Suprapubic skin (tissue), 4 donors: Measurements from ENCODE around the gene OGFOD1. TPM values are rescaled to one million over a fixed set of nuclear protein-coding genes. Genes with fewer than 3 reads are reported as not detected.

Experiments used
- DNase-seq, 2 donors: peaks; one replicate each; pipeline ENCODE4 v3.0.0-alpha.2; 2019; ENCODE audit warnings: low spot score in 2 of 2
- H3K27ac ChIP-seq: fragments of 200-600 bp; sonication (generic); one replicate; pipeline ENCODE4 v1.5.1; 2019
- H3K27me3 ChIP-seq: fragments of 200-600 bp; sonication (generic); one replicate; pipeline ENCODE4 v1.5.1; 2019
- H3K36me3 ChIP-seq: fragments of 200-600 bp; sonication (generic); one replicate; pipeline ENCODE4 v1.5.1; 2019
- H3K4me1 ChIP-seq: fragments of 200-600 bp; sonication (generic); one replicate; pipeline ENCODE4 v1.5.1; 2019
- H3K4me3 ChIP-seq: fragments of 200-600 bp; sonication (generic); one replicate; pipeline ENCODE4 v1.5.1; 2019; ENCODE audit warnings: mild to moderate bottlenecking
- H3K9me3 ChIP-seq: fragments of 200-600 bp; sonication (generic); one replicate; pipeline ENCODE4 v1.5.1; 2019
- EP300 ChIP-seq: sonication (generic); formaldehyde crosslinking; IDR thresholded peaks from one replicate; pipeline ENCODE4 v1.6.1; 2017; ENCODE audit warnings: antibody characterized with exemption
- POLR2A ChIP-seq, 2 donors: fragments of 450-650 bp; IDR thresholded peaks; one replicate each; pipeline ENCODE4 v1.6.1; 2017; ENCODE audit warnings: antibody characterized with exemption in 2 of 2, mild to moderate bottlenecking in 2 of 2, moderate library complexity in 2 of 2
- POLR2AphosphoS5 ChIP-seq, 3 donors: sonication (generic); formaldehyde crosslinking; IDR thresholded peaks; one replicate each; pipeline ENCODE4 v1.6.1; 2017; ENCODE audit warnings: antibody characterized with exemption in 3 of 3
- WGBS: methylation state at CpG from one replicate; pipeline ENCODE4 v1.1.5; 2018; 5-methylcytosine and 5-hydroxymethylcytosine counted together
- total RNA-seq, 4 donors: library from RNA; depleted of rRNA; stranded (reverse); fragments of >200 nt; gene quantifications; one replicate each; pipeline ENCODE4 v1.1.0, GENCODE V29; 2016
- TF ChIP-seq, protein P1 (sequence below), 2 donors: fragments of 200-600 bp in 1 of 2; fragments of 450-650 bp in 1 of 2; sonication (generic) in 1 of 2; IDR thresholded peaks; one replicate each; pipeline ENCODE4 v1.5.1; 2016 to 2019; ENCODE audit warnings: antibody characterized with exemption in 2 of 2, mild to moderate bottlenecking in 1 of 2, moderate library complexity in 1 of 2

OGFOD1 gene
- total RNA-seq, 4 donors from 2014 or later, result 23.8 to 31.9 (median 25.8) TPM

- TF ChIP-seq EP300 (no peak), POLR2AphosphoS5 (IDR thresholded peaks at IDR 0.05) (no peak), POLR2A (IDR thresholded peaks at IDR 0.05) (no peak)
- TF ChIP-seq, protein P1, sequence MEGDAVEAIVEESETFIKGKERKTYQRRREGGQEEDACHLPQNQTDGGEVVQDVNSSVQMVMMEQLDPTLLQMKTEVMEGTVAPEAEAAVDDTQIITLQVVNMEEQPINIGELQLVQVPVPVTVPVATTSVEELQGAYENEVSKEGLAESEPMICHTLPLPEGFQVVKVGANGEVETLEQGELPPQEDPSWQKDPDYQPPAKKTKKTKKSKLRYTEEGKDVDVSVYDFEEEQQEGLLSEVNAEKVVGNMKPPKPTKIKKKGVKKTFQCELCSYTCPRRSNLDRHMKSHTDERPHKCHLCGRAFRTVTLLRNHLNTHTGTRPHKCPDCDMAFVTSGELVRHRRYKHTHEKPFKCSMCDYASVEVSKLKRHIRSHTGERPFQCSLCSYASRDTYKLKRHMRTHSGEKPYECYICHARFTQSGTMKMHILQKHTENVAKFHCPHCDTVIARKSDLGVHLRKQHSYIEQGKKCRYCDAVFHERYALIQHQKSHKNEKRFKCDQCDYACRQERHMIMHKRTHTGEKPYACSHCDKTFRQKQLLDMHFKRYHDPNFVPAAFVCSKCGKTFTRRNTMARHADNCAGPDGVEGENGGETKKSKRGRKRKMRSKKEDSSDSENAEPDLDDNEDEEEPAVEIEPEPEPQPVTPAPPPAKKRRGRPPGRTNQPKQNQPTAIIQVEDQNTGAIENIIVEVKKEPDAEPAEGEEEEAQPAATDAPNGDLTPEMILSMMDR (IDR thresholded peaks at IDR 0.05), result no peak
- no peak overlapping the region for H3K27ac ChIP-seq
- no peaks in the 10 kb centered on the region for H3K9me3 ChIP-seq
- H3K4me3 ChIP-seq, result no peak overlapping the region
- no peaks in the 10 kb centered on the region for H3K27me3 ChIP-seq
- peaks cover 9% of the 10 kb centered on the region for H3K4me1 ChIP-seq
- no peak for DNase-seq
- 55% methylated on average over 3 of the region's 3 CpGs for WGBS
- H3K36me3 ChIP-seq, result peaks cover 91% of the 10 kb centered on the region
These were observed 18.9 kb downstream of the OGFOD1 start for GRCh38 chr16:56470232-56470631.

GRCh38 chr16:56470666-56471065, 19.3 kb downstream of the OGFOD1 start:
- WGBS, result 90% methylated on average over 1 of the region's 1 CpG
- H3K36me3 ChIP-seq, result peaks cover 94% of the 10 kb centered on the region
- TF ChIP-seq POLR2AphosphoS5 (IDR thresholded peaks at IDR 0.05), result no peak
- TF ChIP-seq, protein P1 (IDR thresholded peaks at IDR 0.05), result no peak
- no peak for TF ChIP-seq POLR2A (IDR thresholded peaks at IDR 0.05)
- TF ChIP-seq EP300, result no peak
- no peak overlapping the region for H3K27ac ChIP-seq
- H3K4me3 ChIP-seq, result no peak overlapping the region
- no peak for DNase-seq
- H3K4me1 ChIP-seq, result peaks cover 9% of the 10 kb centered on the region
- H3K9me3 ChIP-seq, result no peaks in the 10 kb centered on the region
- H3K27me3 ChIP-seq, result no peaks in the 10 kb centered on the region

- no peak overlapping the region for H3K27ac ChIP-seq
- H3K4me1 ChIP-seq, result peaks cover 7% of the 10 kb centered on the region
- no peak for TF ChIP-seq EP300
- TF ChIP-seq, protein P1 (IDR thresholded peaks at IDR 0.05), result no peak
- no peak for TF ChIP-seq POLR2AphosphoS5 (IDR thresholded peaks at IDR 0.05)
- no peak for TF ChIP-seq POLR2A (IDR thresholded peaks at IDR 0.05)
- no peaks in the 10 kb centered on the region for H3K9me3 ChIP-seq
- no peak overlapping the region for H3K4me3 ChIP-seq
- H3K27me3 ChIP-seq, result no peaks in the 10 kb centered on the region
- no peak for DNase-seq
- 95% methylated on average over 2 of the region's 2 CpGs for WGBS
- H3K36me3 ChIP-seq, result peaks cover 91% of the 10 kb centered on the region
These were observed 23.8 kb downstream of the OGFOD1 start for GRCh38 chr16:56475201-56475600.

DNA sequence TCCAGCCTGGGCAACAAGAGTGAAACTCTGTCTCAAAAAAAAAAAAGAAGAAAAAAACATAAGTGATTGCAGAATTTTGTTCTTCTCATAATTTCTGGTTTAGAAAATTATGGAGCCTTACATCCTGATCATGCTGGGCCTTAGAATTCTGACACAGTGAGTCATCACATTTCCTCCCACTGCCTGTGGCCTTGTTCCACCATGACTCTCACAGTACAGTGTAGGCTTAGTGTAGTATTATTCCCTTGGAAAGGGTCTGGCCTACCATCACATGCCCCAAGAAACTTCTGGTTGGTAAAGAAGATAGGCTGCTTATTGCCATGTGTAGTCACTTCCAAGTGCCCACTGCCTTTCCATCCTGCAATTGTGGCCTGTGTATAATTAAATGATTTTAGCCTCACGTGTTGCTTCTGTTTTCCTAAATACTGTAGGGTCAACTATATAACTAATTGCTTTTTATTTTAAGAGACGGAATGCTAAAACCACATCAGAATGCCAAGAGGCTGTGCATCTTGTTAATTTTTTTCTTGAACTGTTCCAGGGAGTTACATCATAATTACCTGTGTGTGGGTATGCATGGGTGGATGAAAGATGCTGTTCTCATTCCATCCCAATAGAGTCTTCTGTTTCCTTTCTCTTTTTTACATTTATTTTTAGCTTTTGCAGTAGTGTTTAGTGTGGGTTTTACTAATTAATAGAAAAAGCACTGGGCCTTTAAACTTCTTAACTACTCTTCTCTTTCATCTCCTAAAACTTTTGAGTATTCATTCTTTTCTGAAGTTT, 25.9 kb downstream of the OGFOD1 start:
- WGBS, result 79% methylated on average over 2 of the region's 2 CpGs
- Histone ChIP-seq H3K27ac (no peak overlapping the region), H3K4me1 (peaks cover 2% of the 10 kb centered on the region), H3K27me3 (no peaks in the 10 kb centered on the region), H3K9me3 (no peaks in the 10 kb centered on the region), H3K36me3 (peaks cover 90% of the 10 kb centered on the region), H3K4me3 (no peak overlapping the region)
- no peak for DNase-seq
- TF ChIP-seq EP300, result no peak
- no peak for TF ChIP-seq POLR2AphosphoS5 (IDR thresholded peaks at IDR 0.05)
- TF ChIP-seq POLR2A (IDR thresholded peaks at IDR 0.05), result no peak
- TF ChIP-seq, protein P1 (IDR thresholded peaks at IDR 0.05), result no peak

DNA sequence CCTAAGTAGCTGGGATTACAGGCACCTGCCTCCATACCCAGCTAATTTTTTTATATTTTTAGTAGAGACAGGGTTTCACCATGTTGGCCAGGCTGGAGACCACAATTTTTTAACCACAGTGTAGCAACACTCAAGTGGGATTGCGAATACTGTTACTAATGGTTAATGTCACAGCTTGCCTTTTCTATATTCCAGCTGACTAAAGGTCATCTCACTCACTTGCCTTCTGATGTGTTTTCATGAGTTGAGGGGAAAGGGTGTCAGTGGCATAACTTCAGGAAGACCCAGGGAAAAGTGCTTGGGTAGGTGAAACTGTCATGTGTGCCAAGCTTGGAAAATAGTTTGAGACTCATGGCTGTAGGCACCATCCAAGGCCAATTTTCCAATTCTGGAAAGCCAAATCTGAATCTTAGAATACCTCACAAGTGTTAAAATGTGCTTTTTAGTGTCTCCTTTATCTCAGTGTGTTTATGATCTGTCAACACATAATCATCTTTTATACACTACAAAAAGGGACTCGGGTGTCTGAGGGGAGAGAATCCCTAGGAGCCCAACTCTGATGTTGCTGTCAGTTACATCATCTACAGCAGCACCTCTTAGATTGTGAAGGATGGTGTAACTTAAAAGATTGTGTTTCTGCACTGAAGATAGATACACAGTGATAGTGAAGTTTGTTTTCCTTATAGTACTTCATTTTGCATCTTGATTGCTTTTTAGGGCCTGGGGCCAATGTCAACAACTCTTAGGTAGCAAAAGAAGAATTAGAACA, 27.1 kb downstream of the OGFOD1 start:
- Histone ChIP-seq H3K27me3 (no peaks in the 10 kb centered on the region), H3K27ac (no peak overlapping the region), H3K36me3 (peaks cover 90% of the 10 kb centered on the region), H3K9me3 (no peaks in the 10 kb centered on the region), H3K4me3 (no peak overlapping the region), H3K4me1 (peaks cover 2% of the 10 kb centered on the region)
- 85% methylated on average over 2 of the region's 2 CpGs for WGBS
- DNase-seq, result no peak
- TF ChIP-seq EP300 (no peak), POLR2A (IDR thresholded peaks at IDR 0.05) (no peak), POLR2AphosphoS5 (IDR thresholded peaks at IDR 0.05) (no peak)
- TF ChIP-seq, protein P1 (IDR thresholded peaks at IDR 0.05), result no peak
